HepG2 (cell line): ENCODE data around the gene HIPK2.

Experiments
- ATF1 ChIP-seq: IDR thresholded peaks from 2 replicates; pipeline ENCODE4 v1.6.1; 2016; ENCODE audit warnings: mild to moderate bottlenecking, control low read depth
- CEBPB ChIP-seq: IDR thresholded peaks from 2 replicates; pipeline ENCODE4 v1.6.1; 2011; ENCODE audit warnings: low read depth, low read length, improper control_type of control experiment, borderline replicate concordance
- CTCF ChIP-seq: sonication (generic); formaldehyde crosslinking; IDR thresholded peaks from 2 replicates; pipeline ENCODE4 v1.5.0; 2020; ENCODE audit warnings: mild to moderate bottlenecking, missing genetic modification reagents, moderate library complexity
- GABPB1 ChIP-seq: IDR thresholded peaks from 2 replicates; pipeline ENCODE4 v1.6.1; 2016; ENCODE audit warnings: mild to moderate bottlenecking, missing genetic modification reagents, moderate library complexity, missing compliant biosample characterization
- MYC ChIP-seq: sonication (generic); formaldehyde crosslinking; IDR thresholded peaks from 2 replicates; pipeline ENCODE4 v1.9.0; 2021; ENCODE audit warnings: missing genetic modification reagents, borderline replicate concordance
- SP2 ChIP-seq: sonication (generic); formaldehyde crosslinking; IDR thresholded peaks from 2 replicates; pipeline ENCODE4 v1.5.1; 2020; ENCODE audit warnings: mild to moderate bottlenecking, missing genetic modification reagents
- TBP ChIP-seq: sonication (generic); formaldehyde crosslinking; IDR thresholded peaks from 2 replicates; pipeline ENCODE4 v1.5.0; 2020; ENCODE audit warnings: missing genetic modification reagents
- TCF12 ChIP-seq, 2 experiments: fragments of 450-650 bp in 1 of 2; sonication (generic) in 1 of 2; formaldehyde crosslinking in 1 of 2; IDR thresholded peaks; 2 replicates each; pipeline versions ENCODE4 v1.6.1 to v1.8.0; 2017 to 2022; ENCODE audit warnings: antibody characterized with exemption in 1 of 2, mild to moderate bottlenecking in 1 of 2, missing genetic modification reagents in 1 of 2, moderate library complexity in 1 of 2
- TCF7L2 ChIP-seq: IDR thresholded peaks from 2 replicates; pipeline ENCODE4 v1.6.1; 2011; ENCODE audit warnings: mild to moderate bottlenecking, low read depth, low read length, moderate library complexity
- WIZ ChIP-seq: sonication (generic); formaldehyde crosslinking; IDR thresholded peaks from 2 replicates; pipeline ENCODE4 v1.5.1; 2020; ENCODE audit warnings: mild to moderate bottlenecking, missing genetic modification reagents
- YY1 ChIP-seq: IDR thresholded peaks from 2 replicates; pipeline ENCODE4 v1.6.1; 2011; ENCODE audit warnings: low read length, low read depth, moderate library complexity, mild to moderate bottlenecking; ENCODE audit not compliant: insufficient read depth, insufficient replicate concordance
- ZBTB33 ChIP-seq: sonication (generic); formaldehyde crosslinking; IDR thresholded peaks from 2 replicates; pipeline ENCODE4 v1.4.0; 2020; ENCODE audit warnings: missing genetic modification reagents
- ZNF589 ChIP-seq: sonication (generic); formaldehyde crosslinking; conservative IDR thresholded peaks from 2 replicates; pipeline ENCODE4 v1.8.0; 2022; ENCODE audit warnings: mild to moderate bottlenecking, moderate library complexity, missing genetic modification reagents

GRCh38 chr7:139574618-139575337 lies 203.0 kb downstream of the HIPK2 start:
- TF ChIP-seq ATF1 (no peak), GABPB1 (CRISPR knock-in tag) (no peak), TBP (CRISPR knock-in tag) (no peak), SP2 (CRISPR knock-in tag) (no peak), TCF12 (IDR thresholded peaks at IDR 0.05) (no peak), TCF12 (CRISPR knock-in tag; IDR thresholded peaks at IDR 0.05) (no peak), YY1 (no peak), WIZ (CRISPR knock-in tag) (no peak), CEBPB (no peak), TCF7L2 (no peak), ZBTB33 (CRISPR knock-in tag) (no peak), CTCF (CRISPR knock-in tag) (no peak), ZNF589 (CRISPR knock-in tag) (no peak), MYC (no peak)
